GM21737 (cell line): ENCODE results near the gene ABHD18.
A peak's percentile ranks its signal among the peaks of the same experiment; 100 is the strongest.
"Not testable (repeated sequence)": the region's sequence is repeated elsewhere in the genome, so short reads cannot be mapped to it uniquely, and the experiment has no call there.

Experiments used
- ATAC-seq: cut with Tn5 transposase; IDR thresholded peaks from one replicate; pipeline ENCODE4 v1.9.1; 2021; ENCODE audit warnings: mild to moderate bottlenecking, moderate library complexity; ENCODE audit not compliant: unreplicated experiment

ABHD18 gene

DNA sequence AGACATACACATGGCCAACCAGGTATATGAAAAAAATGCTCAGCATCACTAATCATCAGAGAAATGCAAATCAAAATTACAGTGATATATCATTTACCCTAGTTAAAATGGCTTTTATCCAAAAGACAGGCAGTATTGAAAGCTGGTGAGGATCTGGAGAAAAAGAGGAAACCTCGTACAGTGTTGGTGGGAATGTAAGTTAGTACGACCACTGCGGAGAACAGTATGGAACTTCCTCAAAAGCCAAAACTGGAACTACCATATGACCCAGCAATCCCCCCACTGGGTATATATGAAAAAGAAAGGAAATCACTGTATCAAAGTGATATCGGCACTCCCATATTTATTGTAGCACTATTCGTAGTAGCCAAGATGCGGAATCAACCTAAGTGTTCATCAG lies 23.4 kb downstream of the ABHD18 start:
- no peak for ATAC-seq

DNA sequence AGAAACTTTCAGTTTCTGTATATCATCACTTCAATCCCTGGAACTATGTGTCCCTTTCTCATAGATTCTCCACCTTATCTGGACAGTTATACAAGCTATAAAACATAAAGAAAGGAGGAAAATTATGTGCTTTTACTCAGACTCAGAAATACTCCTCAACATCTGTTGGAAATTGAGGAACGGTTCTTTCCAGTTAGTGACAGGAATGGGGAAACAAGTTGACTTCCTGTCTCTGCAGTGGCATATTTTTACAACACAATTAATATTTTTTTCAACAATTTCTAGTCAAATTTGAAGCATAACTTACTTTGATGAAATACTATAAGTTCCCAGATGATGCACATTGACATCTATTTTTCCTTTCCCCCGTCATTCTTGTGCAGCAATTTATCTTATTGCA lies 27.9 kb downstream of the ABHD18 start:
- ATAC-seq, result no peak

DNA sequence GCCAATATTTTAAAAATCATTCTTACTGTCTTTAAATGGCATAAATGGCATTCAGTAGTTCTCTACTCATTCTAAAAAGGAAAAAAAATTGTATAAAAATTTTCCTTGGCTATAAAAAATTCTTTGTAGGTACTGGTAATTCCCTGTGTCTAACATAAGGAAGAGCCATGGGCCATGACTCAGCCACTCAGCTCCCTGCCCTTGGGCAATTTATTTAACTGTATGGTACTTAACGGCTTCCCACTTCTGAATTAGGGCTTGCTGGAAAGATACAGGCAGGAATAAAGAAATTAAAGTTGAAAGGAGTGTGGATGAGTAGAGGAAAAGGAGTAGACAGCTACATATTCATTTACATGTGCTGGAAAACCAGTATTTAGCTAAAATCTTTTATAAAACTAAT lies 30.6 kb downstream of the ABHD18 start:
- ATAC-seq, result no peak

- not testable (repeated sequence) for ATAC-seq
These were observed 31.3 kb downstream of the ABHD18 start for GRCh38 chr4:127996521-127996920.

GRCh38 chr4:127997534-127998388 lies 32.6 kb downstream of the ABHD18 start:
- ATAC-seq, result peak; percentile 98

DNA sequence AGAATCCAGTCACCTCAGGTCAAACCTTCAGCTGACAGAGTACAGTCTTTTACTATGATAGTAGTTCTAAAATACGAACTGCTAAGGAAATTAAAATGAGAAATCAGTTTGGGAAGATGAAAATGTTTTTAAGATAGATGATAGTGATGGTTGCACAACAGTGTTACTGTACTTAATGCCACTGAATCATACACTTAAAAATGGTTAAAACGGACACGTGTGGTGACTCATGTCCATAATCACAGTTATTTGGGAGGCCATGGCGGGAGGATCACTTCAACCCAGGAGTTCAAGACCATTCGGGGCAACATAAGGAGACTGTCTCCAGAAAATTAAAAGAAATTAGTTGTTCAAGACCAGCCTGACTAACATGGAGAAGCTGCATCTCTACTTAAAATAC lies 41.4 kb downstream of the ABHD18 start:
- ATAC-seq, result no peak

DNA sequence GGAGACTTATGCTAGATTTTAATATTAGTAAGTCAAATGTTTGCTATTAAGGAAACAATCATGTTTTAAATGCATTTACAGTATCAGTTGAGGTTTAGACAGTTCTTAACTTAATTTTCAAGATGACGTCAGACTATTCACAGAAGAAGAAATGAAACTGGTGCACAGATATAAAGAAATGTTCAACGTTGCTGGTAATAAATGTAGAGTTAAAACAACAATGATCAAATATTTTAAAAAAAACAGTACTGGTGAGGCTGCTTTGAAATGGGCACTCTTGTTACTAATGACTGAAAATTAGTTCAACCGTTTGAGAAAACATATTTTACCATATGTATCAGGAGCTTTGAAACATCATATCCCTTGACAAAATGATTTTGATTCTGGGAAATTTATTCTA lies 44.2 kb downstream of the ABHD18 start:
- no peak for ATAC-seq

DNA sequence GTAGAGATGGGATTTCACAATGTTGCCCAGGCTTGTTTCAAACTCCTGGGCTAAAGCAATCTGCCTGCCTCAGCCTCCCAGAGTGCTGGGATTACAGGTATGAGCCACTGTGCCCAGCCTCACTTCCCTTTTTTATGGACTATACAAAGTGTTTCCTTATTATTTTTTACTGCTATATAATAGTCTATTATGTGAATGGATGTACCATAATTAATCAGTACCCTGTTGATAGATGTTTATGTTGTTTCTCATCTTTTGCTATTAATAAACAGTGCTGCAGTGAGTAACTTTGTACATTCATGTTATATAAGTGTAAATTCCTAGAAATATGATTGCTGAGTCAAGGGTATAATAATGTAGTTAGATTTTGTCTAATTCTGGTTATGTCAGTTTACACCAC lies 60.1 kb downstream of the ABHD18 start:
- ATAC-seq, result no peak

- no peak for ATAC-seq
These were observed 64.7 kb downstream of the ABHD18 start for GRCh38 chr4:128029907-128030306.

DNA sequence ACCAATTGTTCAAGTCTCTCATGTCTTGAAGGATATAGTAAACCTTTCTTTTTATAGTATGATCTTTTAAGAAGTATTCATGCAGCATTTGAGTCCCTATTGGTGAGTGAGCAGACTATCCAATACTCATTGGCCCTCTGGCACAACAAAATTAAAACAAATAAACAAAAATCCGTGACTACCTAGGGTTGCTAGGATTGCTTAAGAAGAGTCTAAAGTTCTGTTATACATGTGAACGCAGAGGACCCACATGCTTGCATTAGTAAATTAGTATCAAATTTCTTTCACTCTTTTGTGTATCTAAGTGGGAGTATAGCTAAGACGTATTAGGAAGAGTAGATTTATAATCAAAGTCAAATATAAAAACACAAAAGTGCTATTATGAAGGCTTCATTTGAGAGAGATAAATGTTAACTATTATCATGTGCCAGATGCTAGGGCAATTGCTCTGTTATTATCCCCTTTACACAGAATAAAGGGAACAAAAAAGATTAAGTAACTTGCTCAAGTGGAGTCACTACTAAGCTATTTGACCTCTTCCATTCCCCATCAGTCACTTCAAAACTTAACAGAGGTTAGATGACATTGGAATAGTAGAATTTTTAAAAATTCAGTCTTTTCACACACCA lies 66.7 kb downstream of the ABHD18 start:
- no peak for ATAC-seq

GRCh38 chr4:128039568-128039967 lies 74.4 kb downstream of the ABHD18 start:
- ATAC-seq, result no peak

DNA sequence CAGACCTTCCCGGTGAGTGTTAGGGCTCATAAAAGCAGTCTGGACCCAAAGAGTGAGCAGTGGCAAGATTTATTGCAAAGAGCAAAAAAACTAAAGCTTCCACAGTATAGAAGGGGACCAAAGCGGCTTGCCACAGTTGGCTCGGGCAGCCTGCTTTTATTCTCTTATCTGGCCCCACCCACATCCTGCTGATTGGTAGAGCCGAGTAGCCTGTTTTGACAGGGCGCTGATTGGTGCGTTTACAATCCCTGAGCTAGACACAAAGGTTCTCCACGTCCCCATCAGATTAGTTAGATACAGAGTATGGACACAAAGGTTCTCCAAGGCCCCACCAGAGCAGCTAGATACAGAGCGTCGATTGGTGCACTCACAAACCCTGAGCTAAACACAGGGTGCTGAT lies 81.8 kb downstream of the ABHD18 start:
- ATAC-seq, result not testable (repeated sequence)

DNA sequence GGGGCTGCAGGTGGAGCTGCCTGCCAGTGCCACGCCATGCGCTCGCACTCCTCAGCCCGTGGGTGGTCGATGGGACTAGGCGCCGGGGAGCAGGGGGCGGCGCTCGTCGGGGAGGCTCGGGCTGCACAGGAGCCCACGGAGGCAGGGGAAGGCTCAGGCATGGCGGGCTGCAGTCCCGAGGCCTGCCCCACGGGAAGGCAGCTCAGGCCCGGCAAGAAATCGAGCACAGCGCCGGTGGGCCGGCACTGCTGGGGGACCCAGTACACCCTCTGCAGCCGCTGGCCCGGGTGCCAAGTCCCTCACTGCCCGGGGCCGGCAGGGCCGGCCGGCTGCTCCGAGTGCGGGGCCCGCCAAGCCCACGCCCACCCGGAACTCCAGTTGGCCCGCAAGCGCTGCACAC lies 82.3 kb downstream of the ABHD18 start:
- not testable (repeated sequence) for ATAC-seq

GRCh38 chr4:128051229-128051628 lies 86.0 kb downstream of the ABHD18 start:
- ATAC-seq, result not testable (repeated sequence)

GRCh38 chr4:128054907-128055306 lies 89.7 kb downstream of the ABHD18 start:
- not testable (repeated sequence) for ATAC-seq

- not testable (repeated sequence) for ATAC-seq
These were observed 90.4 kb downstream of the ABHD18 start for GRCh38 chr4:128055441-128056206.

GRCh38 chr4:128056396-128056795 lies 91.2 kb downstream of the ABHD18 start:
- ATAC-seq, result no peak

- no peak for ATAC-seq
These were observed 95.0 kb downstream of the ABHD18 start for GRCh38 chr4:128060121-128060698.

DNA sequence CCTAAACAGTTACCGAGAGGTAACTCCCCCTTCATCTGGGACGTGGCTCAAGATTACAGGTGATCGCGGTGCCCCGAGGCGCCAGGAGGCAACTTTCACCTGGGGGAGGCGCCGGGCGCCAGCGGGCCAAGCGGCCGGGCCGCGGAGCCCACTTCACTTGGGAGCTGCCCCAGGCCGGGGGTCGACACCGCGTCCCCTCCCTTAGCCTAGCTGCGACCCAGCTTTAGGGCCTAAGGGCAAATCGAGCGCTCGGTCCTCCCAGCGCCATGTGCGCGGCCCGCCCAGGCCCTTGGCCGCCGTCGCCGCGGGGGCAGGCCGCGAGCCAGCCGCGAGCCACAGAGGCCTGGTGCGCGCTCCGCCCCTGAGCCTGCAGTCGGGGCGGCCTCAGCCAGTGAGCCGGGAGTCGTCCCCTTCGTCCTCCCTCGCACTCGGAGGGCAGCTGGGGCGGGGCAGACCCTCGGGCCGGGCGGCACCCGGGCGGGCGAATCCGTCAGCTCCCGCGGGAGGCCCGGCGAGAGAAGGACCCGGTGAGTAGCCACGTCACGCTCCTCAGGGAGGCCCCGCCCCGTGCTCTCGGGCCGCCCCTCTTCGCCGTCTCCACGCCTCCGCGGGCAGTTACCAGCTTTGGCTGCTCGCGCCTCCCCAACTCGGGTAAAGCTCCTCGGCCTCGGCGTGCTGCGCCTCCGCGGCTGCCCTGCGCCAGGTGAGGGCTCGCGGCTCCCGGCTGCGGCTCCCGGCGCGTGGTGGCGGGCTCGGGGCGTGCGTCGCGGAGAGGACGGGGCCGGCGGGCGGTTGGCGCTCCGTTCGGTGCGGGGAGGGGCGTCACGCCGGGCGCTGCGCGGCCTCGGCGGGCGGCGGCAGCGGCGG lies 95.7 kb downstream of the ABHD18 start, which contains the start of gene LARP1B:
TSS of gene LARP1B (plus strand) at position 614 of the 867 bp plus-strand sequence. CDS start 13,640 bp downstream, outside the sequence.
- ATAC-seq, result peak; percentile 91
